H1 (cell line): ENCODE results near the gene SAE1. TPM values are rescaled to one million over a fixed set of nuclear protein-coding genes. Genes with fewer than 3 reads are reported as not detected.

ENCODE experiments used
- BCL11A ChIP-seq, 2 experiments: IDR thresholded peaks; one replicate each; pipeline ENCODE4 v1.6.1; 2011; ENCODE audit warnings: low read depth in 2 of 2, low read length in 2 of 2, mild to moderate bottlenecking in 2 of 2
- CHD2 ChIP-seq: IDR thresholded peaks from 2 replicates; pipeline ENCODE4 v1.6.1; 2012; ENCODE audit warnings: low read length, improper control_type of control experiment
- GABPA ChIP-seq: IDR thresholded peaks from 2 replicates; pipeline ENCODE4 v1.6.1; 2011; ENCODE audit warnings: mild to moderate bottlenecking, low read length, moderate library complexity, borderline replicate concordance; ENCODE audit not compliant: insufficient read depth
- polyA plus RNA-seq, 7 experiments: library from polyadenylated mRNA; depleted of rRNA in 3 of 7; stranded (reverse) in 5 of 7; unstranded in 2 of 7; fragments of >200 nt in 5 of 7; fragments of 200-250 nt in 2 of 7; gene quantifications; 1 replicate in 5 of 7; 2 replicates in 1 of 7; 4 replicates in 1 of 7; pipeline versions ENCODE4 v1.2.1 to v1.2.3, GENCODE V29; 2011 to 2013; ENCODE audit warnings: missing spikeins in 2 of 7, mixed read lengths in 2 of 7
- total RNA-seq: library from RNA; stranded (reverse); fragmentation: NEBNext Ultra II Directional; extraction: Animal tissue kit (Norgen Biotek cat#: 25700); gene quantifications from 2 replicates; pipeline ENCODE4 v1.2.1, GENCODE V29; 2021

The SAE1 gene
- total and polyA plus RNA-seq, 2 of the 8 experiments (the other 6 are each of a cell fraction or from before 2014, with no cell fraction given), result 213 to 268 TPM

DNA sequence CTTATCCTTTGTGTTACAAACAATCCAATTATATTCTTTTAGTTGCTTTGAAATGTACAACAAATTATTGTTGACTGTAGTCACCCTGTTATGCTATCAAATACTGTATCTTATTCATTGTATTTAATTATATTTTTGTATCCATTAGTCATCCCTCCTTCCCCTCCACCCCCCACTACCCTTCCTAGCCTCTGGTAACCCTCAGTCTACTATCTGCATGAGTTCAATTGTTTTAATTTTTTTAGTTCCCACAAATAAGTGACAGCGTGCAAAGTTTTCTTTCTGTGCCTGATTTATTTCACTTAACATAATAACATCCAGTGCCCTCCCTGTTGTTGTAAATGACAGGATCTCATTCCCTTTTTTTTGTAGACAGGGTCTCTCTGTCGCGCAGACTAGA lies 4.5 kb downstream of the SAE1 start (continued):
- TF ChIP-seq CHD2, result no peak
- no peak for TF ChIP-seq BCL11A (IDR thresholded peaks at IDR 0.05; ENCODE audit: low read depth in 2 of 2, low read length in 2 of 2)
- TF ChIP-seq GABPA, result no peak
- TF ChIP-seq, all 59 proteins: peak for 0
